ENCODE results near the gene PCSK9.

PCSK9 gene

GRCh38 chr1:55059302-55060132 is 20.2 kb downstream of the PCSK9 start:
- no peaks in the 10 kb centered on the region for H3K36me3 ChIP-seq
- H3K9me3 ChIP-seq (ENCODE audit: severe bottlenecking), result no peaks in the 10 kb centered on the region
- no peak overlapping the region for H3K27ac ChIP-seq
- H3K4me3 ChIP-seq (ENCODE audit: low read depth, low read length), result no peak overlapping the region
- no peak for TF ChIP-seq CTCF (IDR thresholded peaks at IDR 0.05; ENCODE audit: low read depth, low read length)
- no peaks in the 10 kb centered on the region for H3K27me3 ChIP-seq (ENCODE audit: insufficient read depth, low read depth, severe bottlenecking)
- no peak for DNase-seq

- no peak for DNase-seq
- H3K27me3 ChIP-seq (ENCODE audit: insufficient read depth, low read depth, severe bottlenecking), result no peaks in the 10 kb centered on the region
- no peak for TF ChIP-seq CTCF (IDR thresholded peaks at IDR 0.05; ENCODE audit: low read depth, low read length)
- H3K9me3 ChIP-seq (ENCODE audit: severe bottlenecking), result no peaks in the 10 kb centered on the region
- H3K4me3 ChIP-seq (ENCODE audit: low read depth, low read length), result no peak overlapping the region
- no peak overlapping the region for H3K27ac ChIP-seq
- no peaks in the 10 kb centered on the region for H3K36me3 ChIP-seq
These were observed 21.0 kb downstream of the PCSK9 start for GRCh38 chr1:55060133-55060999.

GRCh38 chr1:55061000-55061705 is 21.8 kb downstream of the PCSK9 start:
- H3K4me3 ChIP-seq (ENCODE audit: low read depth, low read length), result no peak overlapping the region
- no peak overlapping the region for H3K27ac ChIP-seq
- DNase-seq, result no peak
- H3K36me3 ChIP-seq, result peaks cover 2% of the 10 kb centered on the region
- H3K27me3 ChIP-seq (ENCODE audit: insufficient read depth, low read depth, severe bottlenecking), result no peaks in the 10 kb centered on the region
- H3K9me3 ChIP-seq (ENCODE audit: severe bottlenecking), result no peaks in the 10 kb centered on the region
- no peak for TF ChIP-seq CTCF (IDR thresholded peaks at IDR 0.05; ENCODE audit: low read depth, low read length)

- no peak for TF ChIP-seq CTCF (IDR thresholded peaks at IDR 0.05; ENCODE audit: low read depth, low read length)
- no peak for DNase-seq
- no peaks in the 10 kb centered on the region for H3K9me3 ChIP-seq (ENCODE audit: severe bottlenecking)
- H3K27ac ChIP-seq, result no peak overlapping the region
- peaks cover 8% of the 10 kb centered on the region for H3K36me3 ChIP-seq
- no peak overlapping the region for H3K4me3 ChIP-seq (ENCODE audit: low read depth, low read length)
- H3K27me3 ChIP-seq (ENCODE audit: insufficient read depth, low read depth, severe bottlenecking), result no peaks in the 10 kb centered on the region
These were observed 22.5 kb downstream of the PCSK9 start for GRCh38 chr1:55061706-55062321.

GRCh38 chr1:55062801-55063576 is 23.6 kb downstream of the PCSK9 start:
- no peak overlapping the region for H3K27ac ChIP-seq
- H3K27me3 ChIP-seq (ENCODE audit: insufficient read depth, low read depth, severe bottlenecking), result no peaks in the 10 kb centered on the region
- H3K4me3 ChIP-seq (ENCODE audit: low read depth, low read length), result no peak overlapping the region
- no peak for TF ChIP-seq CTCF (IDR thresholded peaks at IDR 0.05; ENCODE audit: low read depth, low read length)
- H3K36me3 ChIP-seq, result peaks cover 20% of the 10 kb centered on the region
- H3K9me3 ChIP-seq (ENCODE audit: severe bottlenecking), result no peaks in the 10 kb centered on the region
- no peak for DNase-seq

Data from WERI-Rb-1 (cell line).